Tibial nerve (tissue), 4 donors: ENCODE results near the gene GDPD1.

Source experiments
- CTCF ChIP-seq, 5 experiments: fragments of 200-600 bp in 3 of 5; fragments of 450-650 bp in 2 of 5; sonication (generic) in 3 of 5; IDR thresholded peaks; one replicate each; pipeline ENCODE4 v1.5.1; 2016 to 2019; ENCODE audit warnings: antibody characterized with exemption in 5 of 5, mild to moderate bottlenecking in 3 of 5, moderate library complexity in 2 of 5
- EP300 ChIP-seq, 2 donors: sonication (generic); formaldehyde crosslinking; IDR thresholded peaks; one replicate each; pipeline ENCODE4 v1.6.1; 2017; ENCODE audit warnings: antibody characterized with exemption in 2 of 2, mild to moderate bottlenecking in 1 of 2

- no peak for TF ChIP-seq EP300 (IDR thresholded peaks at IDR 0.05)
- no peak for TF ChIP-seq CTCF (IDR thresholded peaks at IDR 0.05)
Measured at GRCh38 chr17:59219370-59219769, 941 bp upstream of the GDPD1 start.
